Hypothalamus (tissue), 51 donors: ENCODE data around the gene POLA1.
A peak's percentile ranks its signal among the peaks of the same experiment; 100 is the strongest.

Experiments used
- DNase-seq, 51 donors: peaks; one replicate each; lab custom pipeline; 2025; lab: John Stamatoyannopoulos, UW

POLA1 gene

GRCh38 chrX:25005034-25005381 is 311.3 kb downstream of the POLA1 start:
- DNase-seq: no peak

- DNase-seq: peak in 1 of 51 donors; percentile 9
Observed at GRCh38 chrX:25005382-25006185, 311.9 kb downstream of the POLA1 start.

GRCh38 chrX:25006586-25007058 is 312.9 kb downstream of the POLA1 start:
- no peak for DNase-seq

- DNase-seq: no peak
Observed at GRCh38 chrX:25007059-25008053, 313.6 kb downstream of the POLA1 start.

- DNase-seq: no peak
Observed at GRCh38 chrX:25009407-25009806, 315.7 kb downstream of the POLA1 start.

GRCh38 chrX:25010784-25011588 is 317.3 kb downstream of the POLA1 start:
- DNase-seq: no peak

- no peak for DNase-seq
Observed at GRCh38 chrX:25011589-25012432, 318.1 kb downstream of the POLA1 start.

GRCh38 chrX:25012433-25012735 is 318.7 kb downstream of the POLA1 start:
- peak in 1 of 51 donors; percentile 12 for DNase-seq

GRCh38 chrX:25012793-25013631 is 319.3 kb downstream of the POLA1 start:
- DNase-seq: no peak

- no peak for DNase-seq
Observed at GRCh38 chrX:25013632-25014365, 320.1 kb downstream of the POLA1 start.

- no peak for DNase-seq
Observed at GRCh38 chrX:25014366-25014838, 320.7 kb downstream of the POLA1 start.

- peak in 45 of 51 donors; percentile 1 to 70 (median 17) for DNase-seq
Observed at GRCh38 chrX:25015486-25016360, 322.0 kb downstream of the POLA1 start, which contains the start of gene ARX. ARX (minus strand) TSS chrX:25015965; CDS start chrX:25015737, 228 bp downstream.

- DNase-seq: no peak
Observed at GRCh38 chrX:25016361-25016671, 322.6 kb downstream of the POLA1 start.

- no peak for DNase-seq
Observed at GRCh38 chrX:25016938-25017598, 323.4 kb downstream of the POLA1 start.

- peak in 3 of 51 donors; percentile 0 to 13 (median 3) for DNase-seq
Observed at GRCh38 chrX:25017667-25018247, 324.0 kb downstream of the POLA1 start.

- DNase-seq: no peak
Observed at GRCh38 chrX:25018682-25019081, 325.0 kb downstream of the POLA1 start.
